Omental fat pad (tissue), 4 donors: Measurements from ENCODE around the gene SHH. TPM values are rescaled to one million over a fixed set of nuclear protein-coding genes. Genes with fewer than 3 reads are reported as not detected.

ENCODE experiments used
- ATAC-seq: fragments of 150-250 bp; one replicate; pipeline ENCODE4 v1.9.1; 2016; ENCODE audit warnings: mild to moderate bottlenecking, moderate library complexity; ENCODE audit not compliant: low FRiP score
- DNase-seq: peaks from one replicate; pipeline ENCODE4 v3.0.0-alpha.2; 2019; ENCODE audit warnings: low spot score
- total RNA-seq, 4 donors: library from RNA; depleted of rRNA; stranded (reverse); fragments of >200 nt; gene quantifications; one replicate each; pipeline ENCODE4 v1.1.0, GENCODE V29; 2016
- TF ChIP-seq, protein P1 (sequence below), 3 donors: fragments of 450-650 bp; IDR thresholded peaks; one replicate each; pipeline ENCODE4 v1.5.1; 2016 to 2017; ENCODE audit warnings: antibody characterized with exemption in 3 of 3, mild to moderate bottlenecking in 3 of 3, moderate library complexity in 2 of 3

SHH gene
- total RNA-seq, 4 donors from 2014 or later: not detected

DNA sequence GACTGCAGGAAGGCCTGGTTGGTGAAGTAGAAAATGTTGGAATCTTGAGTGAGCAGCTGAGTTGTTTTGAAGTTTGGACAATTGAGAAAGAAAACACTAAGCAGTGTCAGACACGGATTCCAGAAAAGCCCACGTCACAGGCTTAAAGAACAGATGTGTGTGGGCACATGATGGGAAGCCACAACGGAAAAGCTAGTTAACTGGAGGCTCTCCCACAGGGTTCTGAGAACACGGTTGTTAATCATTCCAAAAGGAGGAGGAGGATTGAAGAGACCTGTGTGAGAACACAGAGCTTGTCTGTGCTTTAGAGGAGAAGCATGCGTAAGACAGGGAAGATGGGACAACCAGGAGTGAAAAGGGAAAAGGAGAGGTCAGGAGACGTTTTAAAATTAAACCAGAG is 42.6 kb downstream of the SHH start:
- TF ChIP-seq, protein P1, sequence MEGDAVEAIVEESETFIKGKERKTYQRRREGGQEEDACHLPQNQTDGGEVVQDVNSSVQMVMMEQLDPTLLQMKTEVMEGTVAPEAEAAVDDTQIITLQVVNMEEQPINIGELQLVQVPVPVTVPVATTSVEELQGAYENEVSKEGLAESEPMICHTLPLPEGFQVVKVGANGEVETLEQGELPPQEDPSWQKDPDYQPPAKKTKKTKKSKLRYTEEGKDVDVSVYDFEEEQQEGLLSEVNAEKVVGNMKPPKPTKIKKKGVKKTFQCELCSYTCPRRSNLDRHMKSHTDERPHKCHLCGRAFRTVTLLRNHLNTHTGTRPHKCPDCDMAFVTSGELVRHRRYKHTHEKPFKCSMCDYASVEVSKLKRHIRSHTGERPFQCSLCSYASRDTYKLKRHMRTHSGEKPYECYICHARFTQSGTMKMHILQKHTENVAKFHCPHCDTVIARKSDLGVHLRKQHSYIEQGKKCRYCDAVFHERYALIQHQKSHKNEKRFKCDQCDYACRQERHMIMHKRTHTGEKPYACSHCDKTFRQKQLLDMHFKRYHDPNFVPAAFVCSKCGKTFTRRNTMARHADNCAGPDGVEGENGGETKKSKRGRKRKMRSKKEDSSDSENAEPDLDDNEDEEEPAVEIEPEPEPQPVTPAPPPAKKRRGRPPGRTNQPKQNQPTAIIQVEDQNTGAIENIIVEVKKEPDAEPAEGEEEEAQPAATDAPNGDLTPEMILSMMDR (IDR thresholded peaks at IDR 0.05): no peak
- DNase-seq: no peak
- peak; percentile 85 for ATAC-seq

DNA sequence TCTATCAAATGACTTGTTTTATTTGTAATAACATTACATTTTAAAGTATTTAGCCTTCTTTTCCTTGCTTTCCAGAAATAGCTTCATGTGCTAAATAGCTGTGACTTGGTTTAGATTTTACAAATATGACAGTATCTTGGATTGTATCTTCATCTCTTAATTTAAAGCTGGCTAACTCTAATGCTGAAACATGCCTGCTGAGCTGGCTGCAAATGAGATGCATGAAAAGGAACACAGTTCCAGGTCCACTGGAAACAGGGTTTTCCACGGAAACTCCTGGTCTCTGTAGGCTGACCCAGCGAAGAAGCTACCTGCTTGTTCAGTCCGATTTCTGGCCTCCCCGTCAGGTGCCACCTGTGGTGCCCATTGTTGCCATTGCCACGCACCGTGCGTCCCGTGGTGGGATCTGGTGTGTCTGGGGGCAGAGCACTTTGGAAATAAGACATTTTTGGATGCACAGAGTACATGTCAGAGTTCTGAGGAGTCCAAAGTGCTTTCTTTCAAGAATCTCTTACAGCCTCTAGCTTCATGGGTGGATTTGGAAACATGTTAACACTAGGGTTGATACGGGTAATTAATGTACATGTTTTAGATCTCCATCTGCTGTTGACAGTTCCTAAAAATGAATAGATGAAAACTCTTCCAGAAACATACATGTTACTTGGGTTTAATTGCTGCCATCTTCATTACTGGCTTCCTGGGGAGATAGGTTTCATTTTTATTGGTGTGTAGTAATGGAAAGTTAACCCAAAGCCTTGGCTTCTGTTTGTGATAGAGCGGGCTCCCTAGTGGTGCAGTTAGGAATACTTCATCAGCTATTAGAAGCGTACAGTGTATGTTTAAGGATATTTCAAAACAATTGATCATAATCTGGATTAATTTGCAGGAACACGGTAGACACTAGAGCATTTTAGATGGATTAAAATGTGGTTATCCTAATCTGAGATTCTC is 45.0 kb downstream of the SHH start:
- no peak for DNase-seq
- TF ChIP-seq, protein P1 (IDR thresholded peaks at IDR 0.05): no peak
- no peak for ATAC-seq

DNA sequence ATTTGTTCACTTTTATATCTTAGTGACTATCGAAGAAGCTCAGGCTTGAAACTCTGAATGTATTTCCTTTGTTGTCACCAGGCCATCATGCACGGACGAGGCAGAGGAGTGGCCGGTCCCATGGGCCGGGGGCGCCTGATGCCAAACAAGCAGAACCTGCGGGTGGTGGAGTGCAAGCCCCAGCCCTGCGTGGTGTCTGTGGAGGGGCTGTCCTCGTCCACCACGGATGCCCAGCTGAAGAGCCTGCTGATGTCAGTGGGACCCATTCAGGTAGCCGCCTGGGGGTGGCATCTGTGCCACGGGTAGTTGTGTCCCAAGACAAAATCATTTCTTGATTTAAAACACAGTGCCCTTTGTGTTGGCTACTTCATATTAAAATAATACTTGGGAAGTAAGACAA is 45.9 kb downstream of the SHH start:
- TF ChIP-seq, protein P1 (IDR thresholded peaks at IDR 0.05): no peak
- no peak for DNase-seq
- ATAC-seq: no peak

DNA sequence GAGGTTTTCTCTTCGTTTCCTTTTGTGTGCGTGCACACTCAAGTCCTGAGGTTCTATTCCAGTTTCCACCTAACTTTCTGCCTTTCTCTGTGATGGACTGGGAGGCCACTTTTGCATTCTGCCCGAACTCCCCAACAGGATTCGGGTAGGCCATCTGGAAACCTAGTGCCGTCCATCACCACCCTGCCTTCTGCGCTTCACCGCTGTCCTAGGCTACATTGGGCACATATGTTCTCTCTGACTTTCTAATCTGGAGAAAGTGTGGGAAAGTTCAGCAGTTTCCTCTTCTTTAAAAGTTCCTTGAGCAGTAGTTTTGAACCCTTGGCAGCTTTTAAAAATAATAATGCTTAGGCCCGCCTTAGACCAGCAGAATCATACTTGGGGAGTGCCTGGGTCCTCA is 46.8 kb downstream of the SHH start:
- TF ChIP-seq, protein P1 (IDR thresholded peaks at IDR 0.05): no peak
- ATAC-seq (no peak), DNase-seq (no peak)

DNA sequence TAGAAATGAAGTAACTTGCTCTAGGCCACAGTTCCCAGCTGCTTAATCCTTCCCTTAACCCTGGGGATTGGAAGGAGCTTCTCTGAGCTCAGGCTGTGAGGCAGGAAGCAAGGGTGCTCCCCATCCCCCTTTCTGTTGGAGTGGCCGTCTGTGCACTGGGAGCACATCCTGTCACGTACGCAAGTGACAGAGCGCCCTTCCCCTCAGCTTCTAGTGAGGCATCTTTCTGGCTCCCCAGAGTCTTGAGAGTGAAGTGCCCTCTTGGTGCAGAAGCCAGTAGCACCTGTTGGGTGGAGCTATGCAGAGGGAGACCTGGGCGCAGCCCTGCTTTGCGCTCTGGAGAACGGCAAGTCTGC is 47.8 kb downstream of the SHH start:
- DNase-seq (no peak), ATAC-seq (no peak)
- TF ChIP-seq, protein P1 (IDR thresholded peaks at IDR 0.05): no peak

DNA sequence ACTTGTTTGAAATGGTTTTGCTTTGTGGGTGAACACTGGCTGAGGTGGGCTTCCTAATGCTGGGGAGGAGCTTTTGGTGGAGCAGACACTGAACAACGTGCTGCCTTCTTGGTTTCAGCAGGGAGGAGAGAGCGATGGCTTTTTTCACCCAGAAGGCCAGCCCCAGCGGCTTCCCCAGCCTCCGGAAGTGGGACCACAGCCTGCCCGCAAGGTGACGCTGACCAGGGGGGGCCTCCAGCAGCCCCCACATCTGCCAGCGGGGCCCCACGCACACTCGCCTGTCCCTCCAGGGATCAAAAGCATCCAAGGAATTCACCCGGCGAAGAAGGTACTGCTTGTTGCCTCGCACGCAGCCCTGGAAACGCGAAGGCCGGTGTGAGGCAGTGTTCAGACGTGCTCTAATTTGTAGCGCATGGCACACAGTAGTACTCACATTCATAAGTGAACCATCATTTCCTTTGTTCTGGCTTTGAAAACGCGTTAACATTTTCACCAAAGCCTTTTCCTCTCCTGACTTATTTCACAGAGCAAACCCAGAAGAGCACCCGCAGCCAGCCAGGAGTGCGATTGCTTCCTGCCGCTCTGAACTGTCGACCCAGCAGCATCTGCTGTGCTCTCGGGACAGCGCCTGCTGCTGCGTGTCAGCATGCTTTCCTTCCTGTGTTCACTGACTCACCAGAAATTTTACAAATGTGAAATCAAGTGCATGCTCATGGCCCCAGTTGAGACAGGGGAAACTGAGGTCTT is 48.4 kb downstream of the SHH start:
- TF ChIP-seq, protein P1 (IDR thresholded peaks at IDR 0.05): no peak
- ATAC-seq (no peak), DNase-seq (no peak)
